GM13976 (cell line): ENCODE data around the gene UBE3B.

Experiments used
- DNase-seq: peaks from one replicate; pipeline ENCODE4 v3.0.0; 2012; ENCODE audit warnings: low spot score
- in situ Hi-C: fragments of 300-500 bp; cut with MboI; formaldehyde crosslinking; loops from one replicate; pipeline ENCODE4 v1.12.0; 2022; ENCODE audit warnings: low sequenced_read_pairs, mixed read lengths, inconsistent platforms; ENCODE audit not compliant: unreplicated experiment
- TF ChIP-seq, protein P1 (sequence below): IDR thresholded peaks from 2 replicates; pipeline ENCODE4 v1.5.1; 2012; ENCODE audit warnings: borderline replicate concordance, mild to moderate bottlenecking; ENCODE audit not compliant: insufficient read depth; ENCODE audit errors: extremely low read depth, missing control alignments, control extremely low read depth

UBE3B gene

GRCh38 chr12:109558374-109559199, 81.2 kb downstream of the UBE3B start:
- in situ Hi-C loops: no loop called here
- TF ChIP-seq, protein P1, sequence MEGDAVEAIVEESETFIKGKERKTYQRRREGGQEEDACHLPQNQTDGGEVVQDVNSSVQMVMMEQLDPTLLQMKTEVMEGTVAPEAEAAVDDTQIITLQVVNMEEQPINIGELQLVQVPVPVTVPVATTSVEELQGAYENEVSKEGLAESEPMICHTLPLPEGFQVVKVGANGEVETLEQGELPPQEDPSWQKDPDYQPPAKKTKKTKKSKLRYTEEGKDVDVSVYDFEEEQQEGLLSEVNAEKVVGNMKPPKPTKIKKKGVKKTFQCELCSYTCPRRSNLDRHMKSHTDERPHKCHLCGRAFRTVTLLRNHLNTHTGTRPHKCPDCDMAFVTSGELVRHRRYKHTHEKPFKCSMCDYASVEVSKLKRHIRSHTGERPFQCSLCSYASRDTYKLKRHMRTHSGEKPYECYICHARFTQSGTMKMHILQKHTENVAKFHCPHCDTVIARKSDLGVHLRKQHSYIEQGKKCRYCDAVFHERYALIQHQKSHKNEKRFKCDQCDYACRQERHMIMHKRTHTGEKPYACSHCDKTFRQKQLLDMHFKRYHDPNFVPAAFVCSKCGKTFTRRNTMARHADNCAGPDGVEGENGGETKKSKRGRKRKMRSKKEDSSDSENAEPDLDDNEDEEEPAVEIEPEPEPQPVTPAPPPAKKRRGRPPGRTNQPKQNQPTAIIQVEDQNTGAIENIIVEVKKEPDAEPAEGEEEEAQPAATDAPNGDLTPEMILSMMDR: no peak

GRCh38 chr12:109559200-109559505, 81.7 kb downstream of the UBE3B start:
- TF ChIP-seq, protein P1: no peak
- no peak for DNase-seq
- in situ Hi-C loops: no loop called here

More at GRCh38 chr12:109558374-109559199, 81.2 kb downstream of the UBE3B start:
- no peak for DNase-seq

DNA sequence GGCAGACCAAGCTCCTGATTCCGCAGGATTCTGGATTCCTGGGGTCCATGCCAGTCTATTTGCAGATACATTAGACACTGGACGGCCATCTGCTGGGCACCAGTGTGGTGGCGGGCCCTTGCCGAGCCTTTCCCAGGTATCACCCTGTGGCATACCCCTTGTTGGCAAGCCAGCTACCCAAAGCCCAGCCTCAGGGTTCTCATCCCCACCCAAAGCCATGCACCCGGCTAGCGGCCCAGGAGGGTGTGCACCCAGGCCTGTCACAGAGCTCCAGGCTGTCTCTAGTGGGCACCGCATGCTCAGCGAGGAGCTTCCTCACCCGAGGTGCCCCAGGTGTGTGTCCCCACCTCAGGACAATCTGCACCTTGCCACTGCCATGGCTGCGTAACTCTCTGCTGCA, 82.2 kb downstream of the UBE3B start:
- TF ChIP-seq, protein P1: no peak
- in situ Hi-C loops: no loop called here
- DNase-seq: no peak

- in situ Hi-C loops: no loop called here
- TF ChIP-seq, protein P1: no peak
Observed at GRCh38 chr12:109560867-109561710, 83.7 kb downstream of the UBE3B start.

GRCh38 chr12:109561711-109562030, 84.2 kb downstream of the UBE3B start:
- in situ Hi-C loops: no loop called here
- TF ChIP-seq, protein P1: no peak
- no peak for DNase-seq

More at GRCh38 chr12:109560867-109561710, 83.7 kb downstream of the UBE3B start:
- no peak for DNase-seq

GRCh38 chr12:109562871-109563270, 85.4 kb downstream of the UBE3B start:
- in situ Hi-C loops: no loop called here
- no peak for DNase-seq
- TF ChIP-seq, protein P1: no peak
